GM21737 (cell line): ENCODE data around the gene MTUS2.
A peak's percentile ranks its signal among the peaks of the same experiment; 100 is the strongest.

Experiments
- ATAC-seq: cut with Tn5 transposase; IDR thresholded peaks from one replicate; pipeline ENCODE4 v1.9.1; 2021; ENCODE audit warnings: mild to moderate bottlenecking, moderate library complexity; ENCODE audit not compliant: unreplicated experiment

MTUS2 gene

DNA sequence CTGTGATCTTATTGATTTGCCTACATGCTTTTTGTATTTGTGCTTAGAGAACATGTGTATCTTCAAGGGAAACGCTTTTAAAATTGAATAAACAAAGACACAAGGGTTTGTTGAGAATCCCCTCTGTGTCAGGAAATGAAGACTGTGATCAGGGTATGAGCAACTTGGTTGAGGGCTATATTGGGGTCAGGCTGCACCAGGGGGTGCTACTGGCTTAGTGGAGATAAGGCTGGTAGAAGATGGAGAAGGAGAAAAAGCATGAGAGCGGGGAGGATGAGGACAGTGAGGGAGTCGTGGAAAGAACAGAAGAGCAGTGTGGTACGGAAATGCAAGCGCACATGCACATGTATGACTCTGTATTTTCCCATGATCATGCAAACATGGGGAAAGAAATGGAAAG, 201.6 kb downstream of the MTUS2 start:
- ATAC-seq, result no peak

DNA sequence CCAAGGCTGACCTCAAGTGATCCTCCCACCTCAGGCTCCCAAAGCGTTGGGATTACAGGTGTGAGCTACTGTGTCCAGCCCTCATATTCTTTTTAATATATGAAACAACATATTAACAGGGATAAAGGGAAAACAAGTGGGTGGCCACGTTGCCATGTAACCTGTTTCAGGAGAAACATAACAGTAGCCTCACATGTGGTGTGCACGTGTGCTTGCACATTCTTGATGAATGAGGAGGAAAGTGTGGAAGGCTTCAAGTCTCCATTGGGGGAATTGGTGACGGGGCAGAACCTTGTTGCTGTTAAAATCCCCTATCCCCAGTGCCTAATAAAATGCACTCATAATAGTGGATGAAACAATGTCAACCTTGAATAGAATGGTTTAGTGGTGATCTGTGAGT, 202.3 kb downstream of the MTUS2 start:
- ATAC-seq, result no peak

DNA sequence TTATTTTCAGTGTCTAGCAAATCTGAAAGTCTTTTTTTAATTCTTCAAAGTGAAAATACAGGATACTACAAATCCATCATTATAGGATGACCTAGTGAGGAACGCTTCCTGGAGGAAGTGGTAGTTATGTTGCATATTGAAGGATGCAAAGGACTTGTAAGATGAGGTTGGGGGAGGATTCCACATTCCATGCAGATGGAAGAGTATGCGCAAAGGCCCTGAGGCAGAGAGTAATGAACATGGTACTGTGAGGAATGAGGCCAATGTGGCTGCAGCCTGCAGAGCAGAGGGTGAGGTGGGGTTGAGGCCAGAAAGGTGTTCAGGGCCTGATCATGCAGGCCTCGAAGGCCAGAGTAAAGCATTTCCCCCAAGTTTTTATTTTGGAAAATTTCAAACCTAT, 202.8 kb downstream of the MTUS2 start:
- no peak for ATAC-seq

DNA sequence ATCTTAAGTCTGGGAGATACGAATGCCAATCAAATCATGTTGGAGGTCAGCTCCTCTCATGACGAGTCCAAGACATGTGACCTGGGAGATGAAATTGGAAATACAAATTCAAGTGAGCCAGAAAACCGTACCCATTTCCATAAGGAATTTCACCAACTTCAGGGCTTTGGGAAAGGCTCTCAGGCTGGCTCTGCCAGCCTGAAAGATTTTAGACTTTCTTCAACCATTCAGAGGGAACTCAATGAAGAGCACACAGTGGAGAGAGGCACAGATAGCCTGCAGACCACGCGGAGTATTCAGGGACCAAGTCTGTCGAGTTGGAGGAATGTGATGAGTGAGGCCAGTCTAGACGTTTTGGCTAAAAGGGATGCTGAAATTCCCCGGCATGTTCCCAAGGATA, 204.6 kb downstream of the MTUS2 start:
- ATAC-seq, result no peak

DNA sequence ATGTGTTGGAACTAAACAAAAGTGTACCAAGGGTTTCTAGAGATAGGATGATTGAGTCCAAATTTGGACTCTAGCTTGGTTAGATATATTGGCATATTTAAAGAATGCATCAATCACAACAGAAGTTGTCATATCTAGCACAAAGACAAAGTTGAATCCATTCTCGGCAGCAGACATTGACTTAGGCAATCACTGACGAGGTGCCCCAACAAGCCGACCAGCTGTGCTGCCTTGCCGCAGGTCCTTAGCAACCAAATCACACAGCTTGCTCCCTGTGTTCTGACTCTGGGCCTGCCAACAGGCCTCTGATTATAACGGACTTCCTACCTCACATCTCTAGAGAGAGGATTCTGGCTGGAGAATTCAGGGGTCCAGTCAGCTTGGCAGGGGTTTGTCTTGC, 208.7 kb downstream of the MTUS2 start:
- ATAC-seq, result no peak

DNA sequence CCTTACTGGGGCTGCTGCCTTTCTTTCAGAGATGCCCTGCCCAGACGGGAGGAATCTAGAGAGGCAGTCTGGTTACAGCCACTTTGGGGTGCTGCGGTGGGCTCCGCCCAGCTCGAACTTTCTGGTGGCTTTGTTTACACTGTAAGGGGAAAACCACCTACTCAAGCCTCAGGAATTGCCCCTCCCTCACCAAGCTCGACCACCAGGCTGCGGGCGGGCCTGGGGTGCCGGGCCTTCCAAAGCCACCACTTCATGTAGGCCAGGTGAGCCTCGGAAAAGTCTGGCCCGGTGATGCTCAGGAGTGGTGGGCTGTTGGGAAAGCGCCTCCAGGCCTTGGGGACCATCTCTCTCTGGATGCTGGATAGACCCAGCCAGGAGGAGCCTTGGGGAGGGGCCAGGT, 218.6 kb downstream of the MTUS2 start:
- no peak for ATAC-seq

DNA sequence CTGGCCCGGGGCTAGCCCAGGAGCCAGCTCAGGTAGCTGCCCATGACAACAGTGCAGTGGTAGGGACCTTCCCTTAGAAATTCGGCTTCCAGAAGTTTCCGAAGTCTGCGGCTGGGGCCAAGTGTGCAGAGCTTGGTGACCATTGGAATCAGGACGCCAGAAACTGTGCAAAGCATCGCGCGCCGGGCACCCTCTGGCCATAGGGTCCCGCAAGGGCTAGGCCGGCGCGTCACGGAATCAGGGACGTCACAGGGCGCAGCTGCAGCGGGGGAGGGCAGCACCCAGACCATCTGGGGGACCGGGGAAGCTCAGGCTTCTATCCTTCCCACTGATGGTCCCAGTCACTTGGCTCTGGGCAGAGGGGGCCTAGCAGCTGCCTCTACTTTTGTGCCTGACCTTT, 219.1 kb downstream of the MTUS2 start:
- no peak for ATAC-seq

DNA sequence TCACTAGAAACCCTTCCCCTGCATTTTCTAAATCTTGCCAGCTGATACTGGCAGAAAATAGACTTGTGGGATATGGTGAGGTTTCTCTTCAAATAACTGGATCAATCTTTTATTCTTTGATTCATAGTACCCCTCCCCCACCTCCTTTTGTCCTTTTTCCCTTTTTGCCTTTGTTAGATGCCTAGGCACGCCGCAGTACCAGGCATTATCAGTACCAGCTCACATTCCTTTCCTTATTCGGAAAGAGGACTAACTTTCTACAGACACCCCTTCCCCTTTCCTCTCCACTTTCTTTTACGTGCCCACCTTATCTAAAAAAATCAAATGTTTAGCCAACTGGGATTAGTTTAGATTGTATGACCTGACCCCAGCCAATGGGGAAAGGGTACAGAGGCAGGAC, 226.4 kb downstream of the MTUS2 start:
- no peak for ATAC-seq

DNA sequence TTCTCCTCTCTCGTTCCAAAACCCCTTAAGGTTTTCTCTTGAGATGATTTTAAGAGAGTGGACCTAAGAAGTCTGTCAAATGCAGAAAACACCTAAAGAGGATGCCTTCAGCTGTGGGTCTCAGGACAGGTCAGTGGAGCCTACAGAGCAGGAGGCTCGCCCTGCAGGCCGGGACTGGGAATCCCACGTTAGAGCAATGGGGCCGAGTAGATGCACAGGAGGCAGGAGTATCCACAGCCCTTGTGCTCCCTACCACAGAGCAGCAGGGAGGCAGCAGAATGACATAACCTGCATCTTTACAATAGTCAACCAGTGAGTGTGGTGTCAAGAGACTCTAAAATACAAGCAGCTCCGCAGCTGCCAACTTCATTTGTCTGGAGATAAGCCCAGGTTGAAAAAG, 229.4 kb downstream of the MTUS2 start:
- ATAC-seq, result no peak

DNA sequence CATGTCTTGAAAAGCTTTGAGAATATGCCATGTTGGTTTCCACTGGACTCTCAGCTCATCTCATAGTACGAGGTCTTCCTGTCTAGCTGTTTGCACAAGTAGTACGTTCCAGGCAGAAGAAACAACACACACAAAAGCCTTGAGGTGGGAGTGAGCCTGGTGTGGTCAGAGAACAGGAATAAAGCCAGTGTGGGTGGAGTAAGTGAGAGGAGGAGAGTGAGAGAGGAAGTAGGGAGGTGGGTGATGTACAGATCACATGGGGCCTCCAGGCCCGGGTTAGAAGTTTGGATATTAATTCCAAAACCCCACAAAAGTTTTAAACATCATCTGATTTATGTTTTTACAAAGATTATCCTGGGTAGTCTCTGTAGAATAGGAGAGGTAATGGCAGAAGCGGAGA, 230.6 kb downstream of the MTUS2 start:
- no peak for ATAC-seq

DNA sequence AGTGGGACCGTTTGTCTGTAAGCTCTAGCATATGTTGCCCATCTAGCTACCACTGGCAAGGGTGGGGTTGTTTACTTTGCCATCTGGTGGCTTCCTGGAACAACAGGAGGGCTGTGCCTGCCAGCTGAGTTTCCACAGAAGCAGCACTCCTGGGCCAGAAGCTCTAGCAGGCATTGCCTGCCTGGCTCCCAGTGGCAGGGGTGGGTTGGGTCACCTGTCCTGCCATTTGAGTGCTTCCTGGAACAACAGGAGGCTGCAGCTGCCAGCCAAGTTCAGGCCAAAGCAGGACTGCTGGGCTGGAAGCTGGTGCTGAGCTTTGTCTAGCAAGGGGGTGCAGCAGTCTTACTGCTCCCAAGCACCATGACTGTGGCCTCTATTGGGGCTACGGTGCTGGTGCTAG, 239.7 kb downstream of the MTUS2 start:
- ATAC-seq, result no peak

DNA sequence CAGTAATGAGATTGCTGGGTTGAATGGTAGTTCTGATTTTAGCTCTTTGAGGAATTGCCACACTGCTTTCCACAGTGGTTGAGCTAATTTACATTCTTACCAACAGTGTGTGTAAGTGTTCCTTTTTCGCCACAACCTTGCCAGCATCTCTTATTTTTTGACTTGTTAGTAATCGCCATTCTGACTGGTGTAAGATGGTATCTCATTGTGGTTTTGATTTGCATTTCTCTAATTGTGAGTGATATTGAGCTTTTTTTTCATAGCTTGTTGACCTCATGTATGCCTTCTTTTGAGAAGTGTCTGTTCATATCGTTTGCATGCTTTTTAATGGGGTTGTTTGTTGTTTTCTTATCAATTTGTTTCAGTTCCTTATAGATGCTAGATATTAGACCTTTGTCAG, 245.0 kb downstream of the MTUS2 start:
- ATAC-seq, result no peak

DNA sequence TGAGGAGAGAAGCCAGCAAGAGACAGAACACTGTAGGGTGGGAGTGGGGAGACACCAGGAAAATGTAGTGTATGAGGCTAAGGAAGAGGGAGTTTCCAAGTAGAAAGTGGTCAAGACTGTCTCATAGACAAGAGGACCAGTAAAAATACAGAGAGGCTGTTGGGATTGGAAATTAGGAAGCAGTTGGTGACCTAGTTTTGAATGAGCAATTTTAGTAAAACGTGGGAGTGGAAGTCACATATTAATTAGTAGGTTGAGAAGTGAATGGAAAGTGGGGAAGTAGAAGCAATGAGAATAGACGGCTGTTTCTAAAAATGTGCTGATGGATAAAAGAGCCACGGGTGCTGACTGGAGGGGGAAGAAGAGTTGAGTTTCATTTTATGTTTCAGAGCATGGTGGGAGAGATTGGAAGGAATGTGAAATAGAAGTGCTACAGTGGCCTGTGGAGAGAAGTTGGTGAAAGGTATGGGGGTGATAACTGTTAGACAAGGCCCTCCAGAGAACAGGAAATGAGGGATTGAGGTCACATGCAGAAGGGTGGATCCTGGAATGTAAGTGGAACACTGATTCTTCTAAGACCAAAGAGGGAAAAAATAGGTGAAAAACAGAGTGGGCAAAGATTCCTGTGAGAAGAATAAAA, 247.3 kb downstream of the MTUS2 start:
- ATAC-seq, result no peak

DNA sequence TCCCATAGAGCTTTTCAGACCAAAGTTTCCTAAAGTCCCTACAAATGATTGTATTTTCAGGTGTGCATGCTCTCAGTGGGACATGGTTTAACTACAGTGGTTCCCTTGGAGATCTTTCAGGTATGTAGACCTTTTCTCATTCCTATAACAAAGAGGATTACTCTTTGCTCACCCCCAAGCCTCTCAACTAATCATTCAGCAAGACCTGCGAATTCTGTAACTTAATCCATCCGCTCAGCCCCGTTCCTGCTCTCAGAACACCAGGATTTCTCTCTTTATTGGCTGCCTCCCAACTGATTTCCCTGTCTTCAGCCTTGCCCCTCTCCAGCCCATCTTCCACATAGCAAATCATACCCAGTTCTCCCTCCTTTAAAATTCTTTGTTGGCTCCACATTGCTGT, 253.6 kb downstream of the MTUS2 start:
- no peak for ATAC-seq

DNA sequence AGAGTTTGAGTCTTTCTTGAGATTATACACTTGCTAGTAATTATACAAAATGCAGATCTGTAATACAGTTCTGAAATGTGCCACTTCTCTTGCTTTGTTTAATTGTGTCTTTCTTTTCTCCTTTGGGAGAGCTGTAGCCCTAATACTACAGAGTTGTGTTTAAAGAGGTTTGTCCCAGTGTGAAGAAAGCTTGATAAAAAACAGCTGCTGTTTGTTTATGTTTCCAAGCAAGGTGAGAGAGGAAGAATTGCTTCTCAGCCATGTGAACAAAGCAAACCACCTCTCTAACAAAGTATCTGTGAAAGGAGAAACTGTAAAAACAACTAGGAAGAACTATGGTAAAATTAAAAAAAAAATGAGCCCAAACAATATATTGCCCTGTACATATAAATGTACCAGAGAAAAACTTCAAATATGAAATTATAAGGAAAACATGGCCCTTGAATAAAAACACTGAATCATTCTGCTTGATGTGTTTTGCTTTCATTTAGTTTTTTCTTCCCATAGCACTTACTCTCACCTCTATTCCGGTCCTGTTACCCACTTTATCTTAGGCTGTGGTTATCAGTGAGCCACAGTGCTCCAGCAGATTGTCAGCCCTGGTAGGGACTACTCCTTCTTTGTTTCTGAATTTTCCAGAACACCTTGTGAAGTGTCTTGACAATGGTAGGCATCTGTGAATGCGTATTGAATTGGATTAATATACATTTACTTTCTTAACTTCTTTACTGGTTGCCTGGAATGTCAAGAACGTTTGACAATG, 257.1 kb downstream of the MTUS2 start:
- ATAC-seq, result no peak

DNA sequence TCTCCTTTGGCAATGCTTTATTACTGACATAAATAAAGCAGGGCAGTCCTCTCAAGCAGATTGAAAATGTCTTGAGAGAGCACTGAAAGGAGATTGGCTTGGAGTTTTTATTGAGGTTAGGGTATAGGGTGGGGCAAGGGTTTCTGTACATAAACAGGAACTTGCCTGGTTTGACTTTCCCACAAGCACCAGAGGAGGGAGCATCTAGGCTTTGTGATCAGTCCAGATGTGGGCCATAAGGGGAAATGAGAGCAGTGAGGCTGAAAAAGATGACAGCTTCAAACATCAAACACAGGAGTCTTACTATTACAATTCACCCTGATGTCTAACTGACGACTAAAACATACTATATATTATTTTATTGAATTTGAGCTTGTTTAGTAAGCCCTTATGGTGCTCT, 260.9 kb downstream of the MTUS2 start:
- peak; percentile 75 for ATAC-seq

DNA sequence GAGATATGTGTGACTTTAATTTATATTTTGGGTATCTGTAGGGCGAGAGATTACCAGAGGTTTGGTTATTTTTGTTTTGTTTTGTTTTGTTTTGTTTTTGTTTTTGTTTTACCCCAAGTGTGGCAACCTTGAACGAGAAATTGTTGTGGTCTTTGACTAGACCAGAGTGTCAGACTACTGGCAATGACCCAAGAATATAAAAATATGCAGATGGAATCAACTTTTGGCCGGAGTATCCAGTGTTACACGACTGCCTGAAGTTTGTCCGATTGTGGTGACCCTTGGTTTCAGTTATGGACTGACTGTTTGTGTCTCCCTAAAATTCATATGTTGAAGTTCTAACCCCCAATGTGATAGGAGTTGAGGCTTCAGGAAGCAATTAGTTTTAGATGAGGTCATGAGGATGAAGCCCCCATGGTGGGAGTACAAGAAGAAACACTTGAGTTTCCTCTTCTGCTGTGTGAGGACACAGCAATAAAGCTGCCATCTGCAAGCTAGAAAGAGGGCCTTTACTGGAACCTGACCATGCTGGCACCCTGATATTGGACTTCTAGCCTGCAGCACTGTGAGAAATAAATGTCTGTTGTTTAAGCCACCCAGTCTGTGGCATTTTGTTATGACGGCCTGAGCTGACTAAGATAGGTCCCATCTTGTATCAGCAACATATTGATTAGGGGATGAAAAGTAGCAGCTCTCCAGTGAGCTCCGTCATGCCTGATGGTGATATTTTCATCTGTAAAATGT, 261.7 kb downstream of the MTUS2 start:
- ATAC-seq, result no peak

DNA sequence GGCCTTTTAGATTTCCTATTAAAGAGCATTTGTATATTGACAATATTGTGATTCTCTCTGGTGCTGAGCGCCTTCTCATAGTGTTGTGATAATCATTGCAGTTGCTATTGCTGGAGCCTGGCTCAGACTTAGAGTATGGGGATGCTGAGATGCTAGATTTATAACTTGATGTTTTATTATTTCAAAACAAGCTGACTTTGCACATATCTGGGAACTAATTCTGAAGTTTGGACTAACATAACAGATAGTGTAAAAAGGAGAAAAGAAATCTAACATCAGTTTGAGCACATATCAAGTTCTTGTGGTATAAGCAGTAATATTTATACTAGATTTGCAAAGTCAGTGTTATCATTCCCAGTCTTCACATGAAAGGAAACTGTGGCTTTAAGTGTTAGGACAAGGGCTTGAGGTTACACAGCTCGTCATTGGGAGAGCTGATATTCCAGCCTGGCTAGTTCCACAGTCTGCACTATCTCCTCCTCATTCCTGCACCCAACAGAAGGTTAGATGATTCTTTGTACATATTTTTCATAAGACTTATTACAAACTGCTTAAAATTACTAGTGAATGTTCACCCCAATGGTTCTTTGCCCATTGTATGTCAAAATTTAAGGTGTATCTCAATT, 279.8 kb downstream of the MTUS2 start:
- ATAC-seq, result no peak

DNA sequence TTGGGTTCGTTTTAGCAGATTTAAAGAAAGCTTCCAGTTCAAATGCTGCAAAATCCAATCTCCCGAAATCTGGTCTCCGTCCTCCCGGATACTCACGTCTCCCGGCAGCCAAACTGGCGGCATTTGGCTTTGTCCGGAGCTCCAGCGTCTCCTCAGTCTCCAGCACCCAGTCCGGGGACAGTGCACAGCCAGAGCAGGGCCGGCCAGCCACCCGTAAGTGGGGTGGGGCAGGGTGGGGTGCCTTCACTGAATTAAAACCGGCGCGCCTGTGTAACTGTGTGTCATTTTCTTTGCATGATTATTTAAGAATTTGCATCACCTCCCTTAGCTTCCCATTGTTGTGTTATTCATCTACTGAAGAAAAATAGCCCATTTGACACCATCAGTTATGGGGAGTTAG, 280.6 kb downstream of the MTUS2 start:
- no peak for ATAC-seq

DNA sequence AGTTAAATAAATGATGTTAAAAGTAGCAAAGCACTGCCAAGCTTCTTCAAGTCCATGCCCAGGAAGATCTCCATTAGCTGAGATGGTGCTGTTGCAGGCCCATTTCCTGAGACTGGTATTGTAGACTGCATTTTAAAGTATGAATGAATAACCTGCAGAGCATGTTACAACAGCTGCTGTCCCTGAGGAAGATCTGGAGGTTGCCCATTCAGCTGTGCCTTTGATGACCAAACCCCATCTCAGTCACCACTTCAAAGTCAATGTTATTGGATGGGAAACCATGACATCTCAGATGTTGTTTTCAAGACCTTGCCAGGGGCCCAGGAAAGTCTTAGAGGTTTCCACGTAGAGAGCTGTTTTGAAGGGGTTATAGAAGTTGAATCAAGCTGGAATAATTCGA, 281.3 kb downstream of the MTUS2 start:
- no peak for ATAC-seq

DNA sequence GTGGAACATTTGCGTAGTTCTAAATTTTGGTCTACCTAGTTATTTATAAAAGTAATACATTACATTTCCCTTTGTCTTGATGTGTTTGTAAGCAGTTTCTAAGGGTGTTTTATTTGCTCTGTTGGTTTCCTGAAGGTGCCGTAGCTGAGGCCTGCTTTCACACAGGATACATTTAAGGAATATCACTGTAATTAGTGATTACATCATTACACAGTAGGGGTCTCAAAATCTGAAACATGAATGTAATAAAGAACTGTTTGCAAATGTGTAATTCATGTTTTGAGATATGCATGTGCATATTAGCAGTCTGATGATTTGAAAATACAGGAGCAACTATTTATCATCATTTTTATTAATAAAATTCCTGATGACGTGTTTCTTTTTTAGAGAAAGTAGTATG, 281.8 kb downstream of the MTUS2 start:
- no peak for ATAC-seq
